ENCODE results near the gene ABCA5.
"Not testable (repeated sequence)": the region's sequence is repeated elsewhere in the genome, so short reads cannot be mapped to it uniquely, and the experiment has no call there.

ABCA5 gene

GRCh38 chr17:69196105-69196653 lies 130.8 kb downstream of the ABCA5 start:
- not testable (repeated sequence) for DNase-seq (ENCODE audit: low read depth)
